ENCODE results near the gene ADAMTS2. TPM values are rescaled to one million over a fixed set of nuclear protein-coding genes. Genes with fewer than 3 reads are reported as not detected.
A peak's percentile ranks its signal among the peaks of the same experiment; 100 is the strongest.

Gene ADAMTS2
- total RNA-seq, 8 experiments from 2014 or later: 0.14 to 1.4 (median 0.49) TPM

DNA sequence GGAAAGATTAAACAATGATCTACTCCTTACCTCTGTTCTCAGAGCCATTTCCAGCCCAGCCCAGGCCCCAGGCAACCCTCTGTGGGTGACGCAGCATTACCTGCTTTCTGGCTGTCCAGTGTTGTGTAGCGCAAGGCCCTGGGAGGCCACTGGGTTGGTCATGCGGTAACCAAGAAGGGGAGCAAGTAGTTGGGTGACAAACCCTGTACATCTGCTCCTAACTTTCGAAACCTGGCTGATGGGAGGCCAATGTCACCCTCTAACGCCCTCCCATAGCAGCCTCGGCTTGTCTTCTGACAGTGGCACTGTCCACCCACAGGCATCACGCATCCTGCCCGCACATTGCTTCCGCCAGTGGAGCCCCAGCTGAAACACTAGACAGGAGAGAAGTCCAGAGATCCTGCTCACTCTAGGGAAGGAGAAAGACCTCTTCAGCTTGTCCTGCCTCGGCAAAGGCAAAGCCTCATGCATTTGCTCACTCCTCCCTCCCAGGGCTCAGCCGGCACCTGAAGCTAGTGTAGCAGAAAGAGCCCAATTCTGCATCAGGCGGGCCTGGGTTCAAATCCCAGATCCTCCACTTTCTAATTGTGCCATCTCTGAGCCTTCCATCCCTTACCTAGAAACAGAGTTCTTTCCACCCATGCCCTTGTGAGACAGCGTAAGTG lies 94.6 kb downstream of the ADAMTS2 start:
- no peak for ATAC-seq (replicated peaks in 6 of 8)
- in situ Hi-C loops (cut with MboI; ENCODE audit: low pct_unique_long_range_greater_than_20kb in 2 of 9, low sequenced_read_pairs in 9 of 9, unreplicated experiment in 9 of 9): no loop called here
- 33 to 100% (median 76%) methylated on average over 1 to 7 of the region's 13 CpGs; no CpG with 5 or more reads in 4 of the 10 experiments for WGBS, 10 experiments

DNA sequence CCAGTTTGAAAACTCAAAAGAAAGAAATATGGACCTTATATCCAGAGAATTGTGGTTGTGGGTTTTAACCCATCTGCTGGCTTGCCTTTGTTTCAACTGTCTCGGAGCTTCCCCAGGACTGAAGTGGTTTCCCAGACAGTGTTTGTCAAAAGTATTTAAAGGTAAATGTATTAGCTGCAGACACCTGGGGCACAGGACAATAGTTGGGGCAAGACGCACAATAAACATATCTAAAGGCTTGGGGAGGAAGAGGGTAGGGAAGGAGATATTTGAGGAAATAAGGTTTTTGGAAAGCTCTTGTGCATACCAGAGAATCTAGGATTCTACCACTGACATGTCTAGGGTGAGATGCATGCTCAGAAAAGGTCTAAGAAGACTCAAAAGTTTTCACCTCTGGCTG lies 99.0 kb downstream of the ADAMTS2 start:
- Histone ChIP-seq H3K4me1 (replicated peaks in 1 of 2) (peaks cover 0 to 2% of the 10 kb centered on the region in 2 donors), H3K27ac (no peak overlapping the region), H3K4me3 (no peak overlapping the region)
- in situ Hi-C loops (cut with MboI; ENCODE audit: low pct_unique_long_range_greater_than_20kb in 2 of 9, low sequenced_read_pairs in 9 of 9, unreplicated experiment in 9 of 9): no loop called here
- WGBS, 10 experiments: 60 to 100% (median 100%) methylated on average over 1 to 2 of the region's 2 CpGs; no CpG with 5 or more reads in 3 of the 10 experiments
- no peak for ATAC-seq (replicated peaks in 6 of 8)

More for the DNA sequence above, 94.6 kb downstream of the ADAMTS2 start:
- Histone ChIP-seq H3K27ac (no peak overlapping the region), H3K4me3 (no peak overlapping the region), H3K4me1 (replicated peaks in 1 of 2) (no peaks in the 10 kb centered on the region)

DNA sequence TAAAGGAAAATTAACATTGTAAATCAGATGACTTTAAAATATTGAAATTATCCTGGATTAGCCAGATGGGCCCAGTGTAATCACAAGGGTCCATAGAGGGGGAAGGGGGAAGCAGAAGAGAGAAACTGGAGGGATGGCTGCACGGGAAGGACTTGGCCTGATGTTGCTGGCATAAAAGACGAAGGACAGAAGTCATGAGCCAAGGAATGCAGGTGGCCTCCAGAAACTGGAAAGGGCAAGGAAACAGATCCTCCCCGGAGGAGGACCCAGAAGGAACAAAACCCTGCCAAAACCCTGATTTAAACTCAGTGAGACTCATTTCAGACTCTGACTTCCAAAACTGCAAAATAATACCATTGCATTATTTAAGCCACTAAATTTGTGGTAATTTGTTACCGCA lies 100.2 kb downstream of the ADAMTS2 start:
- 40 to 89% (median 80%) methylated on average over 1 to 2 of the region's 4 CpGs; no CpG with 5 or more reads in 1 of the 10 experiments for WGBS, 10 experiments
- H3K4me1 ChIP-seq (replicated peaks in 1 of 2): peaks cover 0 to 2% of the 10 kb centered on the region in 2 donors
- no peak overlapping the region for H3K4me3 ChIP-seq
- in situ Hi-C loops (cut with MboI; ENCODE audit: low pct_unique_long_range_greater_than_20kb in 2 of 9, low sequenced_read_pairs in 9 of 9, unreplicated experiment in 9 of 9): no loop called here
- ATAC-seq (replicated peaks in 6 of 8): no peak
- no peak overlapping the region for H3K27ac ChIP-seq

DNA sequence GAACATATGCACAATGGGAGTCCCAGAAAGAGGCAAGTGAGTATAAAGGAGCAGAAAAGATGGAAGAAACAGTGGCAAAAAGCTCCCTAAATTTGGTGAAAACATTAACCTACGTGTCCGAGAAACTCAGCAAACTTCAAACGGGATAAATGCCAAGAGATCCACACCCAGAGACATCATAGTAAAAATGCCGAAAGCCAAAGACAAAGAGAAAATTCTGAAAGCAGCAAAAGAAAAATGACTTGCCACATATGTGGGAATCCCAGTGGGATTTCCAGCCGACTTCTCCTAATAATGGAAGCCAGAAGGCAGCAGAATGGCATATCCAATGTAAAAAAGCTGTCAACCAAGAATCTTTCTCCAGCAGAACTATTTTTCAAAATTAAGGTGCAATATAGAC lies 101.2 kb downstream of the ADAMTS2 start:
- H3K4me3 ChIP-seq: no peak overlapping the region
- in situ Hi-C loops (cut with MboI; ENCODE audit: low pct_unique_long_range_greater_than_20kb in 2 of 9, low sequenced_read_pairs in 9 of 9, unreplicated experiment in 9 of 9): no loop called here
- H3K27ac ChIP-seq: no peak overlapping the region
- peaks cover 0 to 2% of the 10 kb centered on the region in 2 donors for H3K4me1 ChIP-seq (replicated peaks in 1 of 2)
- 5 to 89% (median 57%) methylated on average over 3 to 5 of the region's 5 CpGs for WGBS, 10 experiments
- ATAC-seq (replicated peaks in 6 of 8): no peak

DNA sequence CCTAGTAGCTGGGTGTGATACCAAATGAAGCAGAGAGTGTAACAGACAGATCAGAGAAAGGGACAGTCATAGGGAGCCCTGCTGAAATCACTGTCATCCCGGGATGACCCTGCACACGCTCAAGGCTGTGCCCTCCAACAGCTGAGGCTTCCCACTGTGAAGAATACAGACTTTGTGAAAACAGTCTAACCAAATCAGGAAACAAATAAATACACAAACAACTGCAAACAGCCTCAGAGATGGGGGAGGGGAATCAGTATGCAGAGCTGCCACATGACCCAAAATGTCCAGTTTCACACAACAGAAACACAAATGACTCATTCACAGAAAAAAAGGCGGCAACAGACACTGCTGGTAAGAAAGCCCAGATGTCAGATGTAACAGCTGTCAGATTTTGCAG lies 101.9 kb downstream of the ADAMTS2 start:
- Histone ChIP-seq H3K4me1 (replicated peaks in 1 of 2) (peaks cover 0 to 2% of the 10 kb centered on the region in 2 donors), H3K27ac (no peak overlapping the region), H3K4me3 (no peak overlapping the region)
- ATAC-seq (replicated peaks in 6 of 8): peak in 7 of 8 experiments; percentile 72 to 97 (median 96)
- WGBS, 10 experiments: 0 to 80% (median 17%) methylated on average over 1 to 3 of the region's 3 CpGs; no CpG with 5 or more reads in 2 of the 10 experiments
- in situ Hi-C loops (cut with MboI; ENCODE audit: low pct_unique_long_range_greater_than_20kb in 2 of 9, low sequenced_read_pairs in 9 of 9, unreplicated experiment in 9 of 9): no loop called here

DNA sequence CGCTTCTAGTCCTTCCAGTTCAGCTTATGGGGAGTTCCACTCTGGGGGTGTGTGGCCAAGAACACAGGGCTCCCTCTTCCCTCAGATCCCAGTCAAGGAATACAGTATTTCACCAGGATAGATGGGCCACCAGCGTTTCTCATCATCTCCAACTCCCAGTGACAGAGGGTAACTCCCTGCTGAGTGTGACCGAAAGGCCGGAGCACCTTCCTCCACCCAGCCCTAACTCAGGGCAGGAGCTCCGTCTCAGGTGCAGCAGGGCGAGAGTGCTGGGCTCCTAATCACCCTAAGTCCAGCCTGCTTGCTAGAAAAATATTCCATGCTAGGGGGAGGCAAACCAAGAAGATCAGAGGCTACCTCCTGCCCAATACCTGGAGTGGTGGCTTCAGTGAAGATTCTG lies 102.6 kb downstream of the ADAMTS2 start:
- 30 to 90% (median 42%) methylated on average over 1 to 3 of the region's 6 CpGs; no CpG with 5 or more reads in 5 of the 10 experiments for WGBS, 10 experiments
- Histone ChIP-seq H3K4me3 (no peak overlapping the region), H3K27ac (no peak overlapping the region), H3K4me1 (replicated peaks in 1 of 2) (peaks cover 0 to 2% of the 10 kb centered on the region in 2 donors)
- peak in 3 of 8 experiments; percentile 15 to 23 (median 20) for ATAC-seq (replicated peaks in 6 of 8)
- in situ Hi-C loops (cut with MboI; ENCODE audit: low pct_unique_long_range_greater_than_20kb in 2 of 9, low sequenced_read_pairs in 9 of 9, unreplicated experiment in 9 of 9): no loop called here

DNA sequence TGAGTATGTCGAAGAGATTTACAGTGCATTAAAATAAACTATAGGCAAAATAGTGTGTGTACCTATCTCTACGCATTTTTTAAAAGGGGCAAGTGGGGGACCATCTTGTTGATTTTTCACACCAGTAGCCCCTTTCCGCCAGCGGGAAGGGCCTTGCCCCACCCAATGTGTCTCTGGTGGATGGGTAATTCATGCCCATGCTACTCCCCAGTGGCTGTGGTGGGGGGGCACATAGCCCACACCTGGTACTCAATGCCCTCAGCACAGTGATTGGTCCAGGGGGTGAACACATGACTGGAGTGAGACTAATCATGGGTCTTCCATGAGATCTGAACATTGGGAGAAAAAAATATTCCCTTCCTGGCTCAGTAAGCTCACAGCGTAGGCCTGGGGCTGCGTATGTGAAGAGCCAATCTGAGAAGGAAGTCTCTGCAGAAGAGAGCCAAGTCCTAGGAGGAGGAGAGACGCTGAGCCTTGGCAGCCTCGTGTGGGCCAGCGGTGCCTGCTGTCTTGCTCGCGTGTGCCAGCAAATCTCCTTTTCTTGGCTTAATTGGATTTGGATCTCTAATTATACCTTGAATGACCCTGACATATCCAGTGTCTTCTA lies 103.4 kb downstream of the ADAMTS2 start:
- in situ Hi-C loops (cut with MboI; ENCODE audit: low pct_unique_long_range_greater_than_20kb in 2 of 9, low sequenced_read_pairs in 9 of 9, unreplicated experiment in 9 of 9): no loop called here
- H3K4me1 ChIP-seq (replicated peaks in 1 of 2): peaks cover 0 to 2% of the 10 kb centered on the region in 2 donors
- no peak overlapping the region for H3K27ac ChIP-seq
- 59 to 97% (median 90%) methylated on average over 2 to 11 of the region's 11 CpGs; no CpG with 5 or more reads in 2 of the 10 experiments for WGBS, 10 experiments
- H3K4me3 ChIP-seq: no peak overlapping the region
- no peak for ATAC-seq (replicated peaks in 6 of 8)

DNA sequence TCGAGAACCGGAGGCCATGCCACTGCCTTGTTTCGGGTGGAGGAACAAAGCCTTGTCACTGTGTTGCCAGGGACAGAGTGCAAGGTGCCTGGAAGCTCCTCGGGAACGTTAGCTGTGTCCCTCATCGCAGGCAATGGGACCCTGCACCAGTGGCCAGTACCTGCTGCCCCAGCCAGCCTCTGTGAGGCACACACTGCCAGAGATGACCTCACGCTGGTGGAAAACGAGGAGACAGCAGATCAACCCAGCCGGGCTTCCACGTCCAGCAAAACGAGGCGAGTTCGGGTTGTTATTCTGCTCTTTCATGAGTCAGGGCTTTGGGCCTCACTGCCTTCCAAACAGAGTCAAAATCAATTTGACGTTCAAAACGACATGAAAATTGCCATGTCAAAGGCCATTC lies 104.1 kb downstream of the ADAMTS2 start:
- Histone ChIP-seq H3K27ac (no peak overlapping the region), H3K4me3 (no peak overlapping the region), H3K4me1 (replicated peaks in 1 of 2) (peaks cover 0 to 2% of the 10 kb centered on the region in 2 donors)
- 8 to 90% (median 77%) methylated on average over 2 to 10 of the region's 15 CpGs; no CpG with 5 or more reads in 2 of the 10 experiments for WGBS, 10 experiments
- no peak for ATAC-seq (replicated peaks in 6 of 8)
- in situ Hi-C loops (cut with MboI; ENCODE audit: low pct_unique_long_range_greater_than_20kb in 2 of 9, low sequenced_read_pairs in 9 of 9, unreplicated experiment in 9 of 9): no loop called here

DNA sequence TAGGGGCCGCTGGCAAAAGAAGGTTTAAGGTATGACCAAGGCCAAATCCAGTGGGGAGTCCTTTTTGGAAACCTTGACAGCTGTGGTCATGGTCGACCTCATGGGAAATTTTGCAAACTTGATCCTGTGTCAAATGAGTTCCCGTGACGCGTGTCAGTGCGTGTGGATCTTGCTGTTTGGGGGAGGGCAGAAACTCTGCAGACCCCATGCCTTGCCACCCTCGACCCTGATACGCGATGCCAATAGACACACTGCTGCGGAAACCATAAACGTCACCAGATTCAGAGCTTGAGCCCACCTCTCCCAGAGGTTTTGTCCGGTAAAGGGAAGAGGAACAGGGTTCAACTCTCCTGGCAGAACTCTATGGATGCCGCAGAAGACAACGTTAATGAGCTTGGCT lies 104.7 kb downstream of the ADAMTS2 start:
- in situ Hi-C loops (cut with MboI; ENCODE audit: low pct_unique_long_range_greater_than_20kb in 2 of 9, low sequenced_read_pairs in 9 of 9, unreplicated experiment in 9 of 9): no loop called here
- Histone ChIP-seq H3K27ac (no peak overlapping the region), H3K4me1 (replicated peaks in 1 of 2) (peaks cover 0 to 2% of the 10 kb centered on the region in 2 donors), H3K4me3 (no peak overlapping the region)
- no peak for ATAC-seq (replicated peaks in 6 of 8)
- WGBS, 10 experiments: 60 to 100% (median 85%) methylated on average over 1 to 11 of the region's 14 CpGs; no CpG with 5 or more reads in 2 of the 10 experiments

DNA sequence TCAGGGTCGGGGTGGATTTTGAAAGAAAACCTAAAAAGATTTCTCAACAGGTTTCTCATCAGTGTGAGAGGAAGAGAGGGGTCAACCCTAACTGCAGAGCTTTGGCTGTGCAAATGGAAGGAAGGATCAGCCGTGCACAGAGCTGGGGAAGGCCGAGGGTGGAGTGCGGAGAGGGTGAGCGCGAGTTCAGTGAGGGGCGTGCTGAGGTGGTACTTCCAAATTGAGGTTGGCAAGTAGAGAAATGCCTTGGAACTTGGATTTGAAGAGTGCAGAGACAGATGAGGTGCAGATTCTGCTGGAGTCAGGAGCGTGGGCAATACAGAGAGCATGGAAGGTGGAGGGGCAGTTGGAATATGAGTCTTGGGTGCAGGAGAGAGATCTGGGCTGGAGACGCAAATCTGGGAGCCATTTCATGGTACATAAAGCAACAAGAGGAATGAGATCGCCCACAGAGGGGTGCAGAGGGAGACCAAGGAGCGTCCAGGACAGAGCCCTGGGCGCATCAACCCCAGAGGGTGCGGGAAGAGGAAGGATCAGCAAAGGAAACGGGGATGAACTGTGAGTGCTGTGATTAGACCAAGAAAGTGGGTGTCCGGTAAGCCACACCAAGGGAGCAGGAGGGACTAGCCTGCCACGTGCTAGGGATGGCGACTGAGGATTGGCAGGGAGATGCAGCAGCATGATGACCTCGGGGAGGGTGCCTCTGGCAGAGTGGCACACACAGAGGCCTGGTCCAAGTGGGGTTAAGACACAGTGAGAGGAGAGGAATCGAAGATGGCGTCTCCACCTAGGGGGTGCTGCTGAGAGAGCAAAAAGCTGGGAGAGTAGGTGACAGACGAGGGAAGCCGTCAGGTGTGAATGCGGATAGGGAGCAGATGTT lies 105.8 kb downstream of the ADAMTS2 start:
- 60 to 90% (median 81%) methylated on average over 3 to 17 of the region's 23 CpGs for WGBS, 10 experiments
- no peak overlapping the region for H3K4me3 ChIP-seq
- H3K4me1 ChIP-seq (replicated peaks in 1 of 2): peaks cover 0 to 2% of the 10 kb centered on the region in 2 donors
- in situ Hi-C loops (cut with MboI; ENCODE audit: low pct_unique_long_range_greater_than_20kb in 2 of 9, low sequenced_read_pairs in 9 of 9, unreplicated experiment in 9 of 9): no loop called here
- ATAC-seq (replicated peaks in 6 of 8): no peak
- H3K27ac ChIP-seq: no peak overlapping the region

DNA sequence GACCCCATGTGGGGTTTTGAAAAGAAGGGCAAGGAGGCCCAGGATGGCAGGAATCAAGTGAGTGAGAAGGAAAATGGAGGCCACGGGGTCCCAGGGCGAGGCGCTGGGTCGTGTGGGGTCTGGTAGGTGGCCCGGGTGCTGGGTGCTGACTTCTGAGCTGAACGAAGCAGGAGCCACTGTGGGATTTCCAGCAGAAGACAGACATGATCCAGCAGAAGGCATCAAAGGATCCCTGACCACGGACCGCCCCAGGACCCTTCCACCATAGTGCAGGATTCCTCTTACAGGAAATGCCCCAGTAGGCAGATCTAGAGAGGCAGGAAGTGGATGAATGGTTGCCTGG lies 106.7 kb downstream of the ADAMTS2 start:
- in situ Hi-C loops (cut with MboI; ENCODE audit: low pct_unique_long_range_greater_than_20kb in 2 of 9, low sequenced_read_pairs in 9 of 9, unreplicated experiment in 9 of 9): no loop called here
- WGBS, 10 experiments: 53 to 80% (median 63%) methylated on average over 1 to 4 of the region's 8 CpGs; no CpG with 5 or more reads in 5 of the 10 experiments

DNA sequence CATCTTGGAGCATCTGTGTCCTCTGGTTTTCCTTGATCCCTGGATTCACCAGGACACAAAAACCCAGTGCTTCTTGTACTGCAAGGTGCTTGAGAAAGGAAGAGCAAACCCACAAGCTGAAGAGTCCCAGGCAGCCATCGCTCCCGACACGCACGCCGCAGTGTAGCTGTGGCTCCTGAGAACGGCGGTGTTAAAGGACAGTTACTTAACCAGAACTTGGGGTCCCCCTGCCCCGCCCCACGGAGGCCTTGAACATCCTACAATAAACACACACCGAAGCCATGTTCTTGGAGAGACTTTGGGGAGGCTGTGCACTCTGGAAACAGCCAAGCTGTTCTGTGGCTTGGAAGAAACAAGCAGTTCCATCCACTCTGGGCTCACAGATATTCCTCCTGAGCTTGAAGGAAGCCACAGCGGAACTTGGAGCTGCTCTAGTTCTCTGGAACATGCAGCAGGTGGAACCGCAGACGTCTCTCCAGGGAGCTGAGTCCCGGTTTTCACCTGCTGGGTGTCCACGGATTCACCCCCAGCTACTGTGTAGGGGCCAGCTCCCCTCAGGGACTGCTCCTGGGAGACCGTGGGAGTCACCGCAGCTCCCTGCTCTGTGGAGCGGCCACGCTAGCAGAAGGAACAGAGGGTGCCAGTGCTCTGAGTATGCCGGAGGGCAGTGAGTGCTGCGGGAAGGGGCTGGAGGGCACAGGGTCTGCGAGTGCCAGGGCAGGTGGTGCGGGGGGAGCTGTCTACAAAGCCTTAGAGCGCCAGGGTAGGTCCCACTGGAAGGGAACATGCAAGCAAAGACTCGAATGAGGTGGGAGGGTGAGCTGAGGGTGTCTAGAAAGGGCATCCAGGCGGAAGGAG lies 107.3 kb downstream of the ADAMTS2 start:
- WGBS, 10 experiments: 63 to 100% (median 86%) methylated on average over 1 to 12 of the region's 26 CpGs; no CpG with 5 or more reads in 2 of the 10 experiments
- ATAC-seq (replicated peaks in 6 of 8): no peak
- in situ Hi-C loops (cut with MboI; ENCODE audit: low pct_unique_long_range_greater_than_20kb in 2 of 9, low sequenced_read_pairs in 9 of 9, unreplicated experiment in 9 of 9): no loop called here
- H3K4me3 ChIP-seq: no peak overlapping the region
- no peak overlapping the region for H3K27ac ChIP-seq
- peaks cover 0 to under 1% of the 10 kb centered on the region in 2 donors for H3K4me1 ChIP-seq (replicated peaks in 1 of 2)

More for the DNA sequence above, 106.7 kb downstream of the ADAMTS2 start:
- H3K4me1 ChIP-seq (replicated peaks in 1 of 2): peaks cover 0 to 2% of the 10 kb centered on the region in 2 donors
- ATAC-seq (replicated peaks in 6 of 8): no peak
- no peak overlapping the region for H3K27ac ChIP-seq
- no peak overlapping the region for H3K4me3 ChIP-seq

Data from motor neuron (in vitro differentiated cells).